H9 (cell line): ENCODE results near the gene SH3TC1. TPM values are rescaled to one million over a fixed set of nuclear protein-coding genes. Genes with fewer than 3 reads are reported as not detected.
A peak's percentile ranks its signal among the peaks of the same experiment; 100 is the strongest.

Experiments used
- DNase-seq: peaks from one replicate; pipeline ENCODE4 v3.0.0-alpha.2; 2017
- H2AFZ ChIP-seq: one replicate; pipeline ENCODE4 v1.6.1; 2013; ENCODE audit warnings: mild to moderate bottlenecking, low read length, control low read depth, moderate library complexity
- H2AK5ac ChIP-seq: 2 replicates; pipeline ENCODE4 v1.6.1; 2013; ENCODE audit warnings: low read length, control low read depth, mixed read lengths; ENCODE audit not compliant: insufficient read length
- H2BK120ac ChIP-seq: one replicate; pipeline ENCODE4 v1.6.1; 2013; ENCODE audit warnings: low read depth, mild to moderate bottlenecking, low read length, control low read depth, inconsistent platforms; ENCODE audit not compliant: poor library complexity, severe bottlenecking
- H2BK12ac ChIP-seq: 2 replicates; pipeline ENCODE4 v1.6.1; 2013; ENCODE audit warnings: low read length, control low read depth, mixed read lengths, low read depth; ENCODE audit not compliant: insufficient read length
- H2BK15ac ChIP-seq: 2 replicates; pipeline ENCODE4 v1.6.1; 2013; ENCODE audit warnings: low read depth, low read length, control low read depth
- H2BK20ac ChIP-seq: one replicate; pipeline ENCODE4 v1.6.1; 2013; ENCODE audit warnings: low read depth, mild to moderate bottlenecking, low read length, control low read depth, inconsistent platforms; ENCODE audit not compliant: poor library complexity, severe bottlenecking
- H2BK5ac ChIP-seq: 2 replicates; pipeline ENCODE4 v1.6.1; 2013; ENCODE audit warnings: low read length, control low read depth, mixed read lengths; ENCODE audit not compliant: insufficient read length
- H3K14ac ChIP-seq: 2 replicates; pipeline ENCODE4 v1.6.1; 2013; ENCODE audit warnings: low read length, control low read depth; ENCODE audit not compliant: insufficient read depth
- H3K18ac ChIP-seq: 2 replicates; pipeline ENCODE4 v1.6.1; 2013; ENCODE audit warnings: low read depth, mild to moderate bottlenecking, mixed read lengths, low read length, control low read depth; ENCODE audit not compliant: insufficient read length
- H3K23ac ChIP-seq: 2 replicates; pipeline ENCODE4 v1.6.1; 2013; ENCODE audit warnings: low read length, control low read depth, mixed read lengths, low read depth; ENCODE audit not compliant: insufficient read length
- H3K23me2 ChIP-seq: 2 replicates; pipeline ENCODE4 v1.6.1; 2013; ENCODE audit warnings: low read depth, mild to moderate bottlenecking, mixed read lengths, low read length, control low read depth; ENCODE audit not compliant: insufficient read length, poor library complexity, severe bottlenecking
- H3K27ac ChIP-seq: 2 replicates; pipeline ENCODE4 v1.5.1; 2013; ENCODE audit warnings: low read length, control low read depth, mixed read lengths, low read depth; ENCODE audit not compliant: insufficient read length
- H3K27me3 ChIP-seq: 2 replicates; pipeline ENCODE4 v1.6.1; 2013; ENCODE audit warnings: low read length, control low read depth, inconsistent platforms; ENCODE audit not compliant: insufficient read depth
- H3K4ac ChIP-seq: 2 replicates; pipeline ENCODE4 v1.6.1; 2013; ENCODE audit warnings: low read depth, mild to moderate bottlenecking, control low read depth, inconsistent platforms, low read length, moderate library complexity
- H3K4me1 ChIP-seq: 2 replicates; pipeline ENCODE4 v1.6.1; 2013; ENCODE audit warnings: low read length, control low read depth, inconsistent platforms; ENCODE audit not compliant: insufficient read depth
- H3K4me2 ChIP-seq: 2 replicates; pipeline ENCODE4 v1.6.1; 2013; ENCODE audit warnings: low read length, control low read depth, mixed read lengths; ENCODE audit not compliant: insufficient read length, insufficient read depth
- H3K56ac ChIP-seq: 2 replicates; pipeline ENCODE4 v1.6.1; 2013; ENCODE audit warnings: low read depth, mild to moderate bottlenecking, mixed read lengths, low read length, control low read depth; ENCODE audit not compliant: insufficient read length
- H3K79me1 ChIP-seq: 2 replicates; pipeline ENCODE4 v1.6.1; 2013; ENCODE audit warnings: low read depth, mild to moderate bottlenecking, moderate library complexity, low read length, control low read depth, inconsistent platforms; ENCODE audit not compliant: insufficient read depth, poor library complexity, severe bottlenecking
- H3K79me2 ChIP-seq: 2 replicates; pipeline ENCODE4 v1.6.1; 2013; ENCODE audit warnings: low read length, control low read depth, inconsistent platforms; ENCODE audit not compliant: insufficient read depth
- H3K9ac ChIP-seq: 2 replicates; pipeline ENCODE4 v1.6.1; 2013; ENCODE audit warnings: low read length, control low read depth, mixed read lengths; ENCODE audit not compliant: insufficient read length; ENCODE audit errors: extremely low read depth
- H3K9me3 ChIP-seq: one replicate; pipeline ENCODE4 v1.6.1; 2013; ENCODE audit warnings: low read depth, low read length, inconsistent platforms; ENCODE audit not compliant: control insufficient read depth
- H3T11ph ChIP-seq: one replicate; pipeline ENCODE4 v1.6.1; 2013; ENCODE audit warnings: mild to moderate bottlenecking, low read length, control low read depth, inconsistent platforms
- H4K20me1 ChIP-seq: one replicate; pipeline ENCODE4 v1.6.1; 2013; ENCODE audit not compliant: control insufficient read depth, insufficient read length, insufficient read depth
- H4K5ac ChIP-seq: 2 replicates; pipeline ENCODE4 v1.6.1; 2013; ENCODE audit warnings: low read depth, mild to moderate bottlenecking, mixed read lengths, low read length, control low read depth; ENCODE audit not compliant: insufficient read length
- H4K8ac ChIP-seq: replicated peaks from 2 replicates; pipeline ENCODE4 v1.6.1; 2013; ENCODE audit warnings: low read length, control low read depth, mixed read lengths, low read depth; ENCODE audit not compliant: insufficient read length
- H4K91ac ChIP-seq: 2 replicates; pipeline ENCODE4 v1.6.1; 2013; ENCODE audit warnings: low read depth, mild to moderate bottlenecking, moderate library complexity, mixed read lengths, low read length, control low read depth; ENCODE audit not compliant: insufficient read length
- H3K27ac Mint-ChIP-seq, 3 experiments: 2 replicates in 2 of 3; 3 replicates in 1 of 3; pipeline ENCODE4 v1.8.0; 2020 to 2021; ENCODE audit warnings: mixed read lengths in 3 of 3, mild to moderate bottlenecking in 1 of 3, moderate library complexity in 1 of 3
- H3K27me3 Mint-ChIP-seq: 2 replicates; pipeline ENCODE4 v1.8.0; 2021; ENCODE audit warnings: low read depth, mild to moderate bottlenecking, moderate library complexity, mixed read lengths
- H3K36me3 Mint-ChIP-seq, 3 experiments: 2 replicates in 2 of 3; 3 replicates in 1 of 3; pipeline ENCODE4 v1.8.0; 2020 to 2021; ENCODE audit warnings: low read depth in 3 of 3, mixed read lengths in 3 of 3; ENCODE audit not compliant: insufficient read depth in 1 of 3
- H3K4me1 Mint-ChIP-seq, 2 experiments: 2 replicates each; pipeline ENCODE4 v1.8.0; 2020; ENCODE audit warnings: mixed read lengths in 2 of 2
- H3K4me3 Mint-ChIP-seq, 2 experiments: 2 replicates in 1 of 2; 3 replicates in 1 of 2; pipeline ENCODE4 v1.8.0; 2020 to 2021; ENCODE audit warnings: mild to moderate bottlenecking in 2 of 2, mixed read lengths in 2 of 2, moderate library complexity in 1 of 2
- H3K9me3 Mint-ChIP-seq, 2 experiments: 2 replicates in 1 of 2; 3 replicates in 1 of 2; pipeline ENCODE4 v1.8.0; 2020; ENCODE audit warnings: mild to moderate bottlenecking in 2 of 2, mixed read lengths in 2 of 2, moderate library complexity in 1 of 2
- CTCF ChIP-seq: fragments of 200-600 bp; sonication (generic); conservative IDR thresholded peaks from 3 replicates; pipeline ENCODE4 v1.8.0; 2021; ENCODE audit warnings: antibody characterized with exemption, mild to moderate bottlenecking
- WGBS: extraction: QIAGEN DNeasy Blood & Tissue Kit; methylation state at CpG from one replicate; pipeline ENCODE4 v1.1.7; 2013; ENCODE audit warnings: missing lambda C conversion rate, low lambda C conversion rate, mixed read lengths; ENCODE audit not compliant: insufficient read length; ENCODE audit errors: extremely low coverage; 5-methylcytosine and 5-hydroxymethylcytosine counted together
- total RNA-seq: library from RNA; stranded (reverse); gene quantifications from 2 replicates; pipeline ENCODE4 v1.2.1, GENCODE V29; 2021

SH3TC1 gene
- total RNA-seq, 1 experiment from 2014 or later = 0.74 TPM

GRCh38 chr4:8224267-8224974 is 25.3 kb downstream of the SH3TC1 start:
- Mint-ChIP-seq H3K4me1 (peaks cover 22% of the 10 kb centered on the region in 2 experiments), H3K27me3 (no peaks in the 10 kb centered on the region; the same call in 1 of the 2 replicates), H3K9me3 (no peaks in the 10 kb centered on the region), H3K27ac (peak overlapping the region in 2 of 3 experiments; percentile 8 to 90; a peak in 1 of 7 replicates), H3K36me3 (no peaks in the 10 kb centered on the region), H3K4me3 (no peak overlapping the region; a peak in 1 of 5 replicates)
- no peak overlapping the region for H3K9ac ChIP-seq
- no peaks in the 10 kb centered on the region for H3K27me3 ChIP-seq
- no peak overlapping the region for H3K4me2 ChIP-seq
- no peak overlapping the region for H2BK5ac ChIP-seq
- no peak overlapping the region for H3K23ac ChIP-seq
- H3K56ac ChIP-seq = no peak overlapping the region
- H4K8ac ChIP-seq = no peak overlapping the region
- no peak overlapping the region for H2AK5ac ChIP-seq
- no peak overlapping the region for H4K5ac ChIP-seq
- WGBS = no CpG with 5 or more reads among the region's 12 CpGs
- no peak overlapping the region for H2BK12ac ChIP-seq
- no peaks in the 10 kb centered on the region for H3K23me2 ChIP-seq
- no peak overlapping the region for H3K27ac ChIP-seq
- H2BK15ac ChIP-seq = no peak overlapping the region
- no peaks in the 10 kb centered on the region for H3K79me2 ChIP-seq
- H3K4me1 ChIP-seq = peaks cover 4% of the 10 kb centered on the region
- DNase-seq = no peak
- H3K4ac ChIP-seq = no peak overlapping the region
- no peak for TF ChIP-seq CTCF
- no peak overlapping the region for H2AFZ ChIP-seq
- no peak overlapping the region for H3K14ac ChIP-seq
- H3K79me1 ChIP-seq = no peaks in the 10 kb centered on the region
- H2BK120ac ChIP-seq = no peak overlapping the region
- H4K91ac ChIP-seq = no peak overlapping the region
- H3K9me3 ChIP-seq = no peaks in the 10 kb centered on the region
- no peak overlapping the region for H2BK20ac ChIP-seq
- no peak overlapping the region for H3T11ph ChIP-seq
- no peaks in the 10 kb centered on the region for H4K20me1 ChIP-seq
- H3K18ac ChIP-seq = no peak overlapping the region
